SU-DHL-6 (cell line): ENCODE results near the gene SPRTN.

Experiments used
- EZH2phosphoT487 ChIP-seq: fragments of 200-600 bp; sonication (generic), shearing (Covaris generic); conservative IDR thresholded peaks from 2 replicates; pipeline ENCODE4 v1.6.1; 2018; ENCODE audit warnings: mild to moderate bottlenecking, antibody characterized with exemption, low read length, moderate library complexity, mixed read lengths
- TF ChIP-seq, protein P1 (sequence below): fragments of 200-600 bp; sonication (generic); IDR thresholded peaks from one replicate; pipeline ENCODE4 v1.5.1; 2017; ENCODE audit warnings: antibody characterized with exemption, mild to moderate bottlenecking, low read length, moderate library complexity; ENCODE audit not compliant: insufficient read depth, poor library complexity, severe bottlenecking

DNA sequence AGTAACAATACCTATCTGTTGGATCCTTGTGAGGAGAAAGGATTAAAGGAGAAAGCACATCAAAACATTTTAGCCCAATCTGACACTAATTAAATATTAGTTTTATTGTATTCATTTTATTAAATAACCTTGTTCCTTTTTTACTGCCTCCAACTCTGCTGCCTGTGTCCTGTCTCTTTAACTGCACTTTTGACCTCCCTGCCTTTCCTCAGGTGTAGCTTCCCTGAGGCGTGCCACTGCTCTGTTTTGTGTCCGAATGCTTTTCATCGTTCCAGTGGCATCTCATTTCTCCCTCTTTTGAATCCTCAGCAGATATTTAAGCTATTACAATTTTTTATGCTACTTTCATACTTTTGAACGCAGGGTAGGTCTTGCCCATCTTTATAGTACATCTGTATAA lies 10.3 kb downstream of the SPRTN start:
- TF ChIP-seq, protein P1, sequence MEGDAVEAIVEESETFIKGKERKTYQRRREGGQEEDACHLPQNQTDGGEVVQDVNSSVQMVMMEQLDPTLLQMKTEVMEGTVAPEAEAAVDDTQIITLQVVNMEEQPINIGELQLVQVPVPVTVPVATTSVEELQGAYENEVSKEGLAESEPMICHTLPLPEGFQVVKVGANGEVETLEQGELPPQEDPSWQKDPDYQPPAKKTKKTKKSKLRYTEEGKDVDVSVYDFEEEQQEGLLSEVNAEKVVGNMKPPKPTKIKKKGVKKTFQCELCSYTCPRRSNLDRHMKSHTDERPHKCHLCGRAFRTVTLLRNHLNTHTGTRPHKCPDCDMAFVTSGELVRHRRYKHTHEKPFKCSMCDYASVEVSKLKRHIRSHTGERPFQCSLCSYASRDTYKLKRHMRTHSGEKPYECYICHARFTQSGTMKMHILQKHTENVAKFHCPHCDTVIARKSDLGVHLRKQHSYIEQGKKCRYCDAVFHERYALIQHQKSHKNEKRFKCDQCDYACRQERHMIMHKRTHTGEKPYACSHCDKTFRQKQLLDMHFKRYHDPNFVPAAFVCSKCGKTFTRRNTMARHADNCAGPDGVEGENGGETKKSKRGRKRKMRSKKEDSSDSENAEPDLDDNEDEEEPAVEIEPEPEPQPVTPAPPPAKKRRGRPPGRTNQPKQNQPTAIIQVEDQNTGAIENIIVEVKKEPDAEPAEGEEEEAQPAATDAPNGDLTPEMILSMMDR, result no peak
- TF ChIP-seq EZH2phosphoT487, result no peak
